ENCODE data around the gene LRRC17.

Gene LRRC17

DNA sequence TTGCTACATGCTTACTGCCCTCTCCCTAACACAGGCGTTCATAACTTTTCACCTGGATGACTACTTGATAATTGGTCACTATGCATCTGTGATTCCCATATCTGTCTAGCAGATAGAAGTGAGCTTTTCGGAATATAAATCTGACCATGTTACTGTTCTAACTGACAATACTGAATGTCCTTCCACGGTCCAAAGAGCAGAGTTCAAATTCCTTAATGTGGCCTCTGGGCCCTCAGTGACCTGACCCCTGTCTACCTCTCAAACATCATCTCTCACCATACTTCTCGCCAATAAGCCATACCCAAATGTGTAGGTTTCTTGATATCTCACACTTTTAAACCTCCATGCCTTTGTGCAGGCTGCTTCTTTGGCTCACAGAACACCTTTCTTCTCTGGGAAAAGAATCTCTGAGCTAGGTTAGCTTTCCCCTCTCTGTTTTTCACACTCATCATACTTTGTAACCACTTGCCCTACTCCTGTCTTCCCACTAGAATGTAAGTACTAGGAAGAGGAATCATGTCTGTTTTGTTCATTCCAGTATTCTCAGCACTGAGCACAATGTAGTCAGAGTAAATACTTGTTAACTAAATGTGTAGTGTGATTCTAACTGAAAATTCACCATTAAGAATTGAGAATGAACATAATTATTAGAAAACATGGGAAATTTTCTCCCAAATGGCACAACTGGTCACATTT is 39.2 kb upstream of the LRRC17 start:
- Histone ChIP-seq H3K9me3 (no peaks in the 10 kb centered on the region), H3K36me3 (no peaks in the 10 kb centered on the region), H3K4me3 (ENCODE audit: low read depth in 1 of 2, low read length in 1 of 2) (no peak overlapping the region), H3K27ac (no peak overlapping the region), H3K4me1 (ENCODE audit: control insufficient read depth in 1 of 2, insufficient read depth in 1 of 2, low read depth in 1 of 2, low read length in 1 of 2) (no peaks in the 10 kb centered on the region), H3K27me3 (no peaks in the 10 kb centered on the region)
- TF ChIP-seq, protein P1, sequence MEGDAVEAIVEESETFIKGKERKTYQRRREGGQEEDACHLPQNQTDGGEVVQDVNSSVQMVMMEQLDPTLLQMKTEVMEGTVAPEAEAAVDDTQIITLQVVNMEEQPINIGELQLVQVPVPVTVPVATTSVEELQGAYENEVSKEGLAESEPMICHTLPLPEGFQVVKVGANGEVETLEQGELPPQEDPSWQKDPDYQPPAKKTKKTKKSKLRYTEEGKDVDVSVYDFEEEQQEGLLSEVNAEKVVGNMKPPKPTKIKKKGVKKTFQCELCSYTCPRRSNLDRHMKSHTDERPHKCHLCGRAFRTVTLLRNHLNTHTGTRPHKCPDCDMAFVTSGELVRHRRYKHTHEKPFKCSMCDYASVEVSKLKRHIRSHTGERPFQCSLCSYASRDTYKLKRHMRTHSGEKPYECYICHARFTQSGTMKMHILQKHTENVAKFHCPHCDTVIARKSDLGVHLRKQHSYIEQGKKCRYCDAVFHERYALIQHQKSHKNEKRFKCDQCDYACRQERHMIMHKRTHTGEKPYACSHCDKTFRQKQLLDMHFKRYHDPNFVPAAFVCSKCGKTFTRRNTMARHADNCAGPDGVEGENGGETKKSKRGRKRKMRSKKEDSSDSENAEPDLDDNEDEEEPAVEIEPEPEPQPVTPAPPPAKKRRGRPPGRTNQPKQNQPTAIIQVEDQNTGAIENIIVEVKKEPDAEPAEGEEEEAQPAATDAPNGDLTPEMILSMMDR (IDR thresholded peaks at IDR 0.05) = no peak

DNA sequence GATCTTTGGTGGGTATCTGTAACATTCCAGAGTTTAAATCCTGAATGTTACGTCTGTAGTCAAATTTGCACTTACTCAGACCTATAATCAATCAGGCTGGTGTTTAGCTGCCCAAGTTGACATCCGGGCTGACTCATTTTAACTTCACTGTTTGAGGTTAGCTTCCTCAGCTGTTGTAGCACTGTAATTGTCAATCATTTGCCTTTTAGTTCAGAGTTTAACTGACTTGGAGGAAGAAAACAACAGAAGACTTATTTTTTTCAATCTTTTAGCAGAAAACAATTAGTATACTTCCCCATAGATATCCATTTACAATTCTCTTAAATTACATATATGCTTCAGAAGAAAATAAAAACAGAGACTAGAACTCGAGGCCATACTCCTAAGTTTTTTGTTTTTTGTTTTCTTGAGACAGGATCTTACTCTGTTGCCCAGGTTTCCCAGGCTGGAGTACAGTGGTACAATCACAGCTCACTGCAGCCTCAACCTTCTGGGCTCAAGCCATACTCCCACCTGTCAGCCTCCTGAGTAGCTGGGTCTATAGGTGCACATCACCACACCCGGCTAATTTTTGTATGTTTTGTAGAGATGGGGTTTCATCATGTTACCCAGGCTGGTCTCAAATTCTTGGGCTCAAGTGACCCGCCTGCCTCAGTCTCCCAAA is 38.5 kb upstream of the LRRC17 start:
- no peaks in the 10 kb centered on the region for H3K27me3 ChIP-seq
- H3K36me3 ChIP-seq = no peaks in the 10 kb centered on the region
- no peaks in the 10 kb centered on the region for H3K4me1 ChIP-seq (ENCODE audit: control insufficient read depth in 1 of 2, insufficient read depth in 1 of 2, low read depth in 1 of 2, low read length in 1 of 2)
- H3K27ac ChIP-seq = no peak overlapping the region
- TF ChIP-seq, protein P1 (IDR thresholded peaks at IDR 0.05) = no peak
- no peaks in the 10 kb centered on the region for H3K9me3 ChIP-seq
- no peak overlapping the region for H3K4me3 ChIP-seq (ENCODE audit: low read depth in 1 of 2, low read length in 1 of 2)

GRCh38 chr7:102874966-102875365 is 37.8 kb upstream of the LRRC17 start:
- Histone ChIP-seq H3K27ac (no peak overlapping the region), H3K4me1 (ENCODE audit: control insufficient read depth in 1 of 2, insufficient read depth in 1 of 2, low read depth in 1 of 2, low read length in 1 of 2) (no peaks in the 10 kb centered on the region), H3K27me3 (no peaks in the 10 kb centered on the region), H3K36me3 (no peaks in the 10 kb centered on the region), H3K9me3 (no peaks in the 10 kb centered on the region), H3K4me3 (ENCODE audit: low read depth in 1 of 2, low read length in 1 of 2) (no peak overlapping the region)
- TF ChIP-seq, protein P1 (IDR thresholded peaks at IDR 0.05) = no peak

DNA sequence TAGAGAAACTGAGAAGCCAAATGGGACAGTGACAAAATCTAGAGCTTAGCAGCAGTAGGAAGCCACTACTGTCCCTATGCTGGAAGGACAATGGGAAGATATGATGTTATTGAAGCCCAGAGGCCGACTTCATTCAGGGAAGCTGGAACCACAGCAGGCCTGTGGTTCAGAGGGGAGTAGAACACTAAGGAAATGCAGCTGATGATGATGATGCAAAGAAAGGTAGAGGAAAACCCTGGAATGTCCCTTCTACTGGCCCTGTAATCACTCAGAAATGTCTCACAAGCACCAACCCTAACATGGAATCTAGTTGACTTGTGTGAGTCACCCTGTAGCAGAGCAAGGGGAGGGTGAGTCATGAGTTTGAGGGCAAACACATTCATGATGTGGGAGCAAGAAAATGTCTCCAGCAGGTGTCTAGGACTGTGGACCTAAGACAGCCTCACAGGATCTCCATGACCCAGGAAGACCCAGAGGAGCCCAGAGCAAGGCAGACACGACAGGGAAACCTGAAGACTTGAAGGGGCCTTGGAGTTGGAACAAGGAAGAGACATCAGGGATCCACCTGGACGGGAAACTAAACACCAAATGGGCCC is 37.0 kb upstream of the LRRC17 start:
- TF ChIP-seq, protein P1 (IDR thresholded peaks at IDR 0.05) = no peak
- H3K27ac ChIP-seq = no peak overlapping the region
- H3K9me3 ChIP-seq = no peaks in the 10 kb centered on the region
- no peak overlapping the region for H3K4me3 ChIP-seq (ENCODE audit: low read depth in 1 of 2, low read length in 1 of 2)
- no peaks in the 10 kb centered on the region for H3K27me3 ChIP-seq
- H3K36me3 ChIP-seq = no peaks in the 10 kb centered on the region
- H3K4me1 ChIP-seq (ENCODE audit: control insufficient read depth in 1 of 2, insufficient read depth in 1 of 2, low read depth in 1 of 2, low read length in 1 of 2) = no peaks in the 10 kb centered on the region

DNA sequence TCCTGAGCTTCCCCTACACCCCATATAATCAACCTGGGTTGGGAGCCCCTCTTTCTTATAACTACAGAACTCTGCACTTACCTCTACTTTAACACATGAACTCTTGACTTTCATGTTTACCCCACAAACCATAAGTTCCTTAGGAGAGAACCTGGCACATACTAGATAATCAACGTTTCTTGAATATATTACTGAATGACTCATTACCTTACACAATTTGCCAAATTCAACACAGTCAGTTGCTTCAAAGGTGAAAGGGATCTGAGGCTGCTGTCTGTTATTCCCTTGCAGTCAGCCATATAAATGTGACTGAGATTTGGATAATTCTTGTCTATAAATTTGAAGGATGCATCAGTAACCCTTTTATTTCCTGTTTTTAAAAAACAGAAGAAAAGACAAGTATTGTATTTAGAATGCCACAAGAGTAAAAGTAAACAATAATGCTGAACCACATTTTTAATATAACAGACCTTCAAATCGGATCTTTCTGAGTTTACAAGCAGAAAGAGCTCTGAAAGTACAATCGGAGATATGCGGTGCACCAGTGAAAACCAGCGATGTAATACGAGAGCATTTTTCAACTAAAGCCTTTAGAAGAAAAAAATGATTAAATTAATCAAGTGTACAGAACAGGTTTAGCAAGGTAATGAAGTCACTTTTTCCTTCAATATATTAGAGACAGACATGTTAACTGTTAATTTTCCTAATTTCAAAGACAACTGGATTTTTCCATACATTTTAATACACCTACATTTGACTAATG is 29.5 kb upstream of the LRRC17 start:
- Histone ChIP-seq H3K36me3 (no peaks in the 10 kb centered on the region), H3K4me1 (ENCODE audit: control insufficient read depth in 1 of 2, insufficient read depth in 1 of 2, low read depth in 1 of 2, low read length in 1 of 2) (peaks cover 6 to 8% of the 10 kb centered on the region in 2 experiments), H3K27ac (no peak overlapping the region), H3K4me3 (ENCODE audit: low read depth in 1 of 2, low read length in 1 of 2) (no peak overlapping the region), H3K9me3 (no peaks in the 10 kb centered on the region), H3K27me3 (no peaks in the 10 kb centered on the region)
- TF ChIP-seq, protein P1 (IDR thresholded peaks at IDR 0.05) = no peak

All from neutrophil (primary cell).